Measurements from ENCODE around the gene TXNIP.

The TXNIP gene

DNA sequence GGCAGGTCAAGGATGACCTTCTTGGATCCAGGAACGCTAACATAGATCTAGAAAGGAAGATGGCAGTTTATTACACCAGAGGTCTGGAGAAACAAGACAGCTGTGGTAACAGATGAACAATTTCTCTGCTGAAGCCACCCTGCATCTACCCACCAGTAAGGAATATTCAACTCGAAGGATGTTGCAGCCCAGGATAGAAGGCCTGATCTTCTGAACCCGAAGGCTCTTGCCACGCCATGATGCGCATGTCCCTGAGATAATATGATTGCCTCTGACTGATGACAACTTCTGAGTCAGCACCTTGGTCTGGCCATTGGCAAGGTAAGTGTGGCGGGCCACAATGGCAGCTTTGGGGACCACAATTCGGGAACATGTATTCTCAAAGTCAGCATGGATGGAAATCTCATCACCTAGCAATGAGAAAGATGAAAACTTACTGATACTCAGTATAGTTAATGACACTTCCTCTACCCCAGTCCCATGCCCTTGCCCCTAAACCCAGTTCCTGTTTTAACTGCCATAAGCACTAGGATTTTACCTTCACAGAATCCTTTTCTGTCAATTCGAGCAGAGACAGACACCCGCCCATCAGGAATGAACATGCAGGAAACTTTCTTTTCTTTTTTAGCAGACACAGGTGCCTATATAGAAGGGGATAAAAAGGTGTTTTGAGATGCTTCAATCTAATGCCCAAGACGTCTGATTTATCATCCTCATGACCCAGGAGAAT is 1.8 kb downstream of the TXNIP start:
- CTCF ChIA-PET = interaction anchor here (1.1 to 24.4 kb wide), 5 partner anchors 9 to 85 kb away, joined by 3 to 787 read pairs (median 5); partner anchors contain the start of genes HJV and ITGA10
- DNase-seq (ENCODE audit: low read depth, low spot score) = no peak
- POLR2A ChIA-PET = no interaction called here
- peak overlapping the region; percentile 90 for H3K4me3 ChIP-seq (ENCODE audit: low read depth, low read length)
- TF ChIP-seq, protein P1, sequence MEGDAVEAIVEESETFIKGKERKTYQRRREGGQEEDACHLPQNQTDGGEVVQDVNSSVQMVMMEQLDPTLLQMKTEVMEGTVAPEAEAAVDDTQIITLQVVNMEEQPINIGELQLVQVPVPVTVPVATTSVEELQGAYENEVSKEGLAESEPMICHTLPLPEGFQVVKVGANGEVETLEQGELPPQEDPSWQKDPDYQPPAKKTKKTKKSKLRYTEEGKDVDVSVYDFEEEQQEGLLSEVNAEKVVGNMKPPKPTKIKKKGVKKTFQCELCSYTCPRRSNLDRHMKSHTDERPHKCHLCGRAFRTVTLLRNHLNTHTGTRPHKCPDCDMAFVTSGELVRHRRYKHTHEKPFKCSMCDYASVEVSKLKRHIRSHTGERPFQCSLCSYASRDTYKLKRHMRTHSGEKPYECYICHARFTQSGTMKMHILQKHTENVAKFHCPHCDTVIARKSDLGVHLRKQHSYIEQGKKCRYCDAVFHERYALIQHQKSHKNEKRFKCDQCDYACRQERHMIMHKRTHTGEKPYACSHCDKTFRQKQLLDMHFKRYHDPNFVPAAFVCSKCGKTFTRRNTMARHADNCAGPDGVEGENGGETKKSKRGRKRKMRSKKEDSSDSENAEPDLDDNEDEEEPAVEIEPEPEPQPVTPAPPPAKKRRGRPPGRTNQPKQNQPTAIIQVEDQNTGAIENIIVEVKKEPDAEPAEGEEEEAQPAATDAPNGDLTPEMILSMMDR (IDR thresholded peaks at IDR 0.05; ENCODE audit: insufficient read depth, low read length, missing control alignments) = no peak

DNA sequence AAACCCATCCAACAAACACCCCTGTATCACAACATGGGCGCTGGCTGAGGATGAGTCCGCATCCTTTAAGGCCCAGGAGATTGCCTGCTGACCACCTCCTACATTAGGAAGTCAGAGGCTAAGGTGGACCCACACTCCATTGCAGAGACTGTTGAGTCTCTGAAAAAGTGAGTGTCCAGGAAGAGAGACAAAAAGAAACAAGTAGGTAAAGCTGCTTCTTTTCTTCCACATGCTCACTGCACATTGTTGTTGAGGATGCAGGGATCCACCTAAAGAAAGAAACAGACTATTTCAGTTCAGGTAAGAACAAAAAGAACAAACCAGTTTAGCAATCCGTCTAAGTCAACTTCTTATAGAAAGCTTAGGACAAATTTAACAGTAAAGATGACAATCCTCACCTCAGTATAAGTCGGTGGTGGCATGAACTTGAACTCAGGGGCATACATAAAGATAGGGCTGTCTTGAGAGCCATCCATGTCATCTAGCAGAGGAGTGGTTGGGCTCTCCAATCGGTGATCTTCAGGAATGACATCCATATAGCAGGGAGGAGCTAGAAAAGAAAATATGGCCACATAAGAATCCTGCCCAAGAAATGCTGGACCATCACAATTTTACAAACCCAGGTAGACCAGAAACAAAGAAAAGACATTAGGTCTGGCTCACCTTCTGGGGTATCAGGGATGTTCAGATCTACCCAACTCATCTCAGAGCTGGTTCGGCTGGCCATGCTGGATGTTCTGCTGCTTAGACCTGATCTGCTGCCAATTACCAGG is 2.6 kb downstream of the TXNIP start:
- H3K4me3 ChIP-seq (ENCODE audit: low read depth, low read length) = peak overlapping the region; percentile 90
- POLR2A ChIA-PET = interaction anchor here (0.7 kb wide), 1 partner anchor 32 kb away, joined by 3 read pairs; no protein-coding TSS in a partner anchor
- CTCF ChIA-PET = interaction anchor here (1.1 to 24.4 kb wide), 5 partner anchors 8 to 84 kb away, joined by 3 to 787 read pairs (median 5); partner anchors contain the start of genes HJV and ITGA10
- no peak for DNase-seq (ENCODE audit: low read depth, low spot score)
- TF ChIP-seq, protein P1 (IDR thresholded peaks at IDR 0.05; ENCODE audit: insufficient read depth, low read length, missing control alignments) = no peak

DNA sequence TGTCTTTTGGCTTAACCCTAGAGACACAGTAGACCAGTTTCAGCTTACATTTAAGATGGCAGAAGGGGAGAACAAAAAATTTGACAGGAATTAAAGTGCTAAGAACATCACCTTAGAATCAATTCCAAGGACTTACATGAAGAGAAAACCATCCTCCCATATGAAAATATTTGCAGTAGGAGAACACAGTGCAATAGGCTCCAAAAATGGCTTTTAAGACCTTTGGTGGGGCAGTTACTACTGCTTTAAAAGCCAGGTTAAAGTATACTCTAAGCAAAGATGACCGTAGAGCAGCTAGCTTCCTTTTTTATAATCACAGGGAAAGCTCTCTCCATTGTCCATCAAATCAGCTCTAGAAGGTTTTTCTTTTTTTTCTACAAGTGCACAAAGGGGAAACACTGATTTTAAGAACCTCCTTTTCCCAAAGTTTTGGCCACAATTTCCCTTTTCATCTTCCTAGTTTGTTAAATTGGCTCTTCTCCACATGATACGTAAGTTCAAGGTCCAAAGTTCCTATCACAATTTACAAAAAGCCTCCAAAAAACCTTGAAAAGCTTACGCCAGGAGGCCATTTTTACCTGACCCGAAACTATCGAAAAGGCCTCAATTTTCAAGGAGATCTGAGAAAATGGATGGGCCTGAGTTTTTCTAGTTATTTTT is 3.3 kb downstream of the TXNIP start:
- POLR2A ChIA-PET = interaction anchor here (0.7 to 1.0 kb wide), 2 partner anchors 31 to 134 kb away, joined by 3 to 4 read pairs; no protein-coding TSS in a partner anchor
- TF ChIP-seq, protein P1 (IDR thresholded peaks at IDR 0.05; ENCODE audit: insufficient read depth, low read length, missing control alignments) = no peak
- CTCF ChIA-PET = interaction anchor here (1.3 to 24.4 kb wide), 4 partner anchors 15 to 83 kb away, joined by 3 to 787 read pairs (median 80); partner anchors contain the start of genes HJV and ITGA10
- DNase-seq (ENCODE audit: low read depth, low spot score) = no peak
- H3K4me3 ChIP-seq (ENCODE audit: low read depth, low read length) = peak overlapping the region; percentile 90

DNA sequence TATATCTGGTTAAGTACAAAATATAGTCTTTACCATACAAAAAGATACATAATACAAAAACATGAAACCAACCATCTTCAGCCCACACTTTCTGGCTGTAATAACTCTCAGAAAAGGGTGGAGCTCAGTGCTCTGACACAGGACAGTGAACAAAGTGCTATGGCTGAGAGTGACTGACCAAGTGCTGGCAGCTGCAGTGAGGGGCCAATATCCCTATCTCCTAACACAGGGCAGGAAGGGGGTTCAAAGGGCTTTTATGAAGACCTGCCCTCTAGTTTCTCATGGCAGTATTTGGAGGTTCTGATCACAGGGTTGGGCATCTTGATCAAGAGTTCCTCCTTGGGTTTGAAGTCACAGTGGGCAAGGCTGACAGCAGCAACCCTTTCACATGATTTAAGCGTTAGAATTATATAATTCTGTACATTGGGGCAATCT is 3.9 kb downstream of the TXNIP start:
- CTCF ChIA-PET = interaction anchor here (2.2 to 24.4 kb wide), 3 partner anchors 14 to 66 kb away, joined by 5 to 787 read pairs (median 155); partner anchors contain the start of gene HJV
- no peak for DNase-seq (ENCODE audit: low read depth, low spot score)

DNA sequence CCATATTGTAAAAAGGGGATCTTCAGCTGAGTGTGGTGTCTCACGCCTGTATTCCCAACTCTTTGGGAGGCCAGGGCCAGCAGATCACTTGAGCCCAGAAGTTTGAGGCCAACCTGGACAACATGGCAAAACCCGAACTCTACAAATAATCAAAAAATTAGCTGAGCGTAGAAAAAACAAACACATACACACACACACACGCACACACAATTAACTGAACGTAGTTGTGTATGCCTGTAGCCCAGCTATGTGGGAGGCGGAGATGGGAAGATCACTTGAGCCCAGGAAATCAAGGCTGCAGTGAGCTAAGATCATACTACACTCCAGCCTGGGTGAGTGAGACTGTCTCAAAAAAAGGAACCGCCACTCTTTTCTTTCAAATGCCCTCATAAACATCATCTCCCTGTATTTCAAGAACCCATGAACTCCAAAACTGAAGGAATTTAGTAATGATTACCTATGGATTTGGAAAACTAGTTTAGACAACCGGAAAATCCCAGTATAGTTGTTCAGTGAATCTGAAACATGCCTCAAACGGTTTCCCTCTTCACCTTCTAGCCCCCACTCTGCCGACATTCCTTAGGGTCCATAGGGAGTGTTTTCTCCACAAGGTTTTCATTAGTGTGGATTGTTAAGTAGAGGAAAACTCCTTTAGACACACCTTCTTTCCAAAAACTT is 4.5 kb downstream of the TXNIP start:
- no peak overlapping the region for H3K4me3 ChIP-seq (ENCODE audit: low read depth, low read length)
- DNase-seq (ENCODE audit: low read depth, low spot score) = no peak
- ChIA-PET POLR2A (interaction anchor here (0.7 kb wide), 1 partner anchor 45 kb away, joined by 4 read pairs; no protein-coding TSS in a partner anchor), CTCF (interaction anchor here (13.2 to 24.4 kb wide), 2 partner anchors 14 to 20 kb away, joined by 155 to 787 read pairs; partner anchors contain the start of gene HJV)
- TF ChIP-seq, protein P1 (IDR thresholded peaks at IDR 0.05; ENCODE audit: insufficient read depth, low read length, missing control alignments) = no peak

More for the DNA sequence above, 3.9 kb downstream of the TXNIP start:
- POLR2A ChIA-PET = interaction anchor here (1.0 kb wide), 1 partner anchor 133 kb away, joined by 4 read pairs; no protein-coding TSS in a partner anchor
- H3K4me3 ChIP-seq (ENCODE audit: low read depth, low read length) = peak overlapping the region; percentile 90
- TF ChIP-seq, protein P1 (IDR thresholded peaks at IDR 0.05; ENCODE audit: insufficient read depth, low read length, missing control alignments) = no peak
